PC-3 (cell line): ENCODE measurements around the gene IL17REL. TPM values are rescaled to one million over a fixed set of nuclear protein-coding genes. Genes with fewer than 3 reads are reported as not detected.

Experiments
- ATAC-seq: fragments of 200-7000 bp; cut with Tn5 transposase; 2 replicates; pipeline ENCODE4 v1.9.1; 2020; ENCODE audit warnings: mild to moderate bottlenecking, moderate library complexity
- BruUV-seq: library from RNA; stranded (reverse); fragments of 400-500 nt; replicated peaks from 2 replicates; lab custom pipeline; 2021; lab: Mats Ljungman, UMichigan
- CTCF ChIA-PET: fragments of 300-600 bp; sonication (Branson Sonifier 250); formaldehyde crosslinking; loops from one replicate; lab custom pipeline; 2022; ENCODE audit warnings: antibody characterized with exemption; lab: Charles Lee
- POLR2A ChIA-PET: fragments of 300-600 bp; sonication (Branson Sonifier 250); formaldehyde crosslinking; loops from one replicate; lab custom pipeline; 2022; ENCODE audit warnings: antibody characterized with exemption; ENCODE audit not compliant: unreplicated experiment; lab: Charles Lee
- DNase-seq: peaks from one replicate; pipeline ENCODE4 v3.0.0-alpha.2; 2015
- H2AFZ ChIP-seq: fragments of 300-600 bp; sonication (generic); 2 replicates; pipeline ENCODE4 v1.6.0; 2016; ENCODE audit warnings: antibody characterized with exemption, low read length
- H3F3A ChIP-seq: fragments of 300-600 bp; sonication (generic); one replicate; pipeline ENCODE4 v1.6.0; 2017; ENCODE audit warnings: antibody characterized with exemption, low read length, control low read depth, mild to moderate bottlenecking; ENCODE audit not compliant: unreplicated experiment
- H3K27ac ChIP-seq: fragments of 300-600 bp; sonication (generic); 2 replicates; pipeline ENCODE4 v1.5.1; 2016; ENCODE audit warnings: mild to moderate bottlenecking, low read length
- H3K27me3 ChIP-seq: fragments of 300-600 bp; sonication (generic); 2 replicates; pipeline ENCODE4 v1.6.1; 2016; ENCODE audit warnings: low read length, mixed read lengths
- H3K36me3 ChIP-seq: fragments of 300-600 bp; sonication (generic); 2 replicates; pipeline ENCODE4 v1.6.1; 2016; ENCODE audit warnings: low read depth, mixed run types, low read length, mixed read lengths
- H3K4me1 ChIP-seq: fragments of 300-600 bp; sonication (generic); 2 replicates; pipeline ENCODE4 v1.5.1; 2016; ENCODE audit warnings: low read length; ENCODE audit not compliant: insufficient read depth
- H3K4me2 ChIP-seq: fragments of 300-600 bp; sonication (generic); 2 replicates; pipeline ENCODE4 v1.6.0; 2016; ENCODE audit warnings: low read length
- H3K4me3 ChIP-seq: fragments of 300-600 bp; sonication (generic); 2 replicates; pipeline ENCODE4 v1.5.1; 2016; ENCODE audit warnings: mild to moderate bottlenecking, low read length, mixed read lengths
- H3K79me2 ChIP-seq: fragments of 300-600 bp; sonication (generic); 2 replicates; pipeline ENCODE4 v1.6.1; 2017; ENCODE audit warnings: low read length, mixed read lengths
- H3K9ac ChIP-seq: fragments of 300-600 bp; sonication (generic); 2 replicates; pipeline ENCODE4 v1.6.0; 2016; ENCODE audit warnings: mild to moderate bottlenecking, low read length
- H3K9me2 ChIP-seq: fragments of 300-600 bp; sonication (generic); replicated peaks from 2 replicates; pipeline ENCODE4 v1.6.1; 2016; ENCODE audit warnings: mixed run types, low read length, mixed read lengths
- H3K9me3 ChIP-seq: fragments of 300-600 bp; sonication (generic); 2 replicates; pipeline ENCODE4 v1.6.1; 2016; ENCODE audit warnings: low read length, mixed read lengths
- H4K20me1 ChIP-seq: fragments of 300-600 bp; sonication (generic); 2 replicates; pipeline ENCODE4 v1.6.1; 2016; ENCODE audit warnings: low read length, mixed read lengths
- EZH2 ChIP-seq: fragments of 300-600 bp; sonication (generic); IDR thresholded peaks from one replicate; pipeline ENCODE4 v1.6.1; 2017; ENCODE audit warnings: antibody characterized with exemption, mild to moderate bottlenecking, low read length; ENCODE audit not compliant: unreplicated experiment
- EZH2phosphoT487 ChIP-seq: fragments of 300-600 bp; sonication (generic); IDR thresholded peaks from 2 replicates; pipeline ENCODE4 v1.6.1; 2018; ENCODE audit warnings: mild to moderate bottlenecking, antibody characterized with exemption, low read length, borderline replicate concordance
- intact Hi-C: fragments of 100-400 bp; cut with micrococcal nuclease; formaldehyde crosslinking; loops from 2 replicates; pipeline ENCODE4 v1.9.0; 2023
- total RNA-seq: library from RNA; depleted of rRNA; stranded (reverse); fragments of >200 nt; gene quantifications from 2 replicates; pipeline ENCODE4 v1.2.3, GENCODE V29; 2014
- TF ChIP-seq, protein P1 (sequence below): fragments of 300-600 bp; sonication (generic); conservative IDR thresholded peaks from 2 replicates; pipeline ENCODE4 v1.5.1; 2017; ENCODE audit warnings: antibody characterized with exemption, low read depth, mild to moderate bottlenecking, low read length

Gene IL17REL
- total RNA-seq, 1 experiment from 2014 or later: 0.04 TPM

DNA sequence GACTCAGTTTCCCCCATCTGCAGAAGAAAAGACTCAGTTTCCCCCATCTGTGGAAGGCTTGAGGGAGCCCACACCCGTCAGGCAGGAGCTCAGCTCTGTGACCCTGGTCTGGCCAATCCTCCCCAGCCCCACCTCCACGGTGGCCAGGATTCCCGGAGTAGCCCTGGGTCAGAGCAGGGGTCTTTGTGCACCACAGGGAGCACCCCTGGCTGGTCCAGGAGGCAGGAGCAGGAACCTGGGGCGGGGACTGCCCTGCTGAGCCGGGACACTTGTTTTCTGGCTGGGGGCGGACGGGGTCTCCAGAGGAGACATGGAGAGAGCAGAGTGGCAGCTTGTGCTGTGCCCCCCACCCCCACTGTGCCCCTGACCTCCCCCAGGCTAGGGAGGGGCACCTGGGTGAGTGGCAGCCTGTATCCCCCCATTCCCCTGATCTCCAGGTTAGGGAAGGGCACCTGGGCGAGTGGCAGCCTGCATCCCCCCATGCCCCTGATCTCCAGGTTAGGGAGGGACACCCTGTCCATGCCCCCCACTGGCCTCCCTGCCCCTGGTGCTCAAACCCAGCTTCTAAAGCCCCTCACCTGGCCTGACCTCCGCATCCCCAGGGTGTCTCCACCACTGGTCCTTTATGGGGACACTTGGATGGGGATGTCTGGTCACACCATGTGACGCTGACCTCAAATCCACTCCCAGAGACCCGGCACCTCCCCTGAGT lies 18.8 kb downstream of the IL17REL start:
- no peak overlapping the region for H3K4me2 ChIP-seq
- no peaks in the 10 kb centered on the region for H3K9me2 ChIP-seq
- no peaks in the 10 kb centered on the region for H3K79me2 ChIP-seq
- H3K36me3 ChIP-seq: no peaks in the 10 kb centered on the region
- no peak overlapping the region for H3K4me3 ChIP-seq
- CTCF ChIA-PET: interaction anchor here (0.6 to 1.2 kb wide), 2 partner anchors 20 to 37 kb away, joined by 3 to 4 read pairs; no protein-coding TSS in a partner anchor
- intact Hi-C loops: loop anchor here (2.0 to 5.0 kb wide), 2 partner anchors 37 to 62 kb away; no protein-coding TSS in a partner anchor
- no peak overlapping the region for H2AFZ ChIP-seq
- DNase-seq (no peak), ATAC-seq (no peak)
- no peaks in the 10 kb centered on the region for H3K4me1 ChIP-seq
- POLR2A ChIA-PET: no interaction called here
- no peaks in the 10 kb centered on the region for H3F3A ChIP-seq
- H3K9ac ChIP-seq: no peak overlapping the region
- TF ChIP-seq EZH2phosphoT487: no peak
- TF ChIP-seq EZH2: no peak
- TF ChIP-seq, protein P1, sequence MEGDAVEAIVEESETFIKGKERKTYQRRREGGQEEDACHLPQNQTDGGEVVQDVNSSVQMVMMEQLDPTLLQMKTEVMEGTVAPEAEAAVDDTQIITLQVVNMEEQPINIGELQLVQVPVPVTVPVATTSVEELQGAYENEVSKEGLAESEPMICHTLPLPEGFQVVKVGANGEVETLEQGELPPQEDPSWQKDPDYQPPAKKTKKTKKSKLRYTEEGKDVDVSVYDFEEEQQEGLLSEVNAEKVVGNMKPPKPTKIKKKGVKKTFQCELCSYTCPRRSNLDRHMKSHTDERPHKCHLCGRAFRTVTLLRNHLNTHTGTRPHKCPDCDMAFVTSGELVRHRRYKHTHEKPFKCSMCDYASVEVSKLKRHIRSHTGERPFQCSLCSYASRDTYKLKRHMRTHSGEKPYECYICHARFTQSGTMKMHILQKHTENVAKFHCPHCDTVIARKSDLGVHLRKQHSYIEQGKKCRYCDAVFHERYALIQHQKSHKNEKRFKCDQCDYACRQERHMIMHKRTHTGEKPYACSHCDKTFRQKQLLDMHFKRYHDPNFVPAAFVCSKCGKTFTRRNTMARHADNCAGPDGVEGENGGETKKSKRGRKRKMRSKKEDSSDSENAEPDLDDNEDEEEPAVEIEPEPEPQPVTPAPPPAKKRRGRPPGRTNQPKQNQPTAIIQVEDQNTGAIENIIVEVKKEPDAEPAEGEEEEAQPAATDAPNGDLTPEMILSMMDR: 0 out of 2 replicates have a peak, but pooled peaks have one; percentile 0
- peaks cover 5% of the 10 kb centered on the region; the same call in 1 of the 2 replicates for H3K9me3 ChIP-seq
- H4K20me1 ChIP-seq: no peaks in the 10 kb centered on the region
- no peak overlapping the region for H3K27ac ChIP-seq
- no peaks in the 10 kb centered on the region for H3K27me3 ChIP-seq
- no TSS peak for BruUV-seq

GRCh38 chr22:49992921-49993648 lies 19.5 kb downstream of the IL17REL start:
- TF ChIP-seq EZH2phosphoT487: no peak
- TF ChIP-seq, protein P1: peak; percentile 71
- no peaks in the 10 kb centered on the region for H3K9me2 ChIP-seq
- H3K4me2 ChIP-seq: no peak overlapping the region
- H2AFZ ChIP-seq: no peak overlapping the region
- no TSS peak for BruUV-seq
- H3F3A ChIP-seq: no peaks in the 10 kb centered on the region
- no peaks in the 10 kb centered on the region for H3K4me1 ChIP-seq
- ATAC-seq: peak; percentile 90
- no peaks in the 10 kb centered on the region for H3K27me3 ChIP-seq
- H3K36me3 ChIP-seq: no peaks in the 10 kb centered on the region
- POLR2A ChIA-PET: no interaction called here
- peak; percentile 60 for DNase-seq
- no peaks in the 10 kb centered on the region for H4K20me1 ChIP-seq
- H3K9ac ChIP-seq: no peak overlapping the region
- intact Hi-C loops: loop anchor here (2.0 to 5.0 kb wide), 2 partner anchors 38 to 61 kb away; no protein-coding TSS in a partner anchor
- H3K79me2 ChIP-seq: no peaks in the 10 kb centered on the region
- no peak overlapping the region for H3K4me3 ChIP-seq
- CTCF ChIA-PET: interaction anchor here (0.6 to 1.2 kb wide), 2 partner anchors 20 to 37 kb away, joined by 3 to 4 read pairs; no protein-coding TSS in a partner anchor
- peaks cover 5% of the 10 kb centered on the region; the same call in 1 of the 2 replicates for H3K9me3 ChIP-seq
- H3K27ac ChIP-seq: no peak overlapping the region
